ENCODE results near the gene CDK9. TPM values are rescaled to one million over a fixed set of nuclear protein-coding genes. Genes with fewer than 3 reads are reported as not detected.

The CDK9 gene
- total RNA-seq, 1 donor from 2014 or later: 78.5 TPM

DNA sequence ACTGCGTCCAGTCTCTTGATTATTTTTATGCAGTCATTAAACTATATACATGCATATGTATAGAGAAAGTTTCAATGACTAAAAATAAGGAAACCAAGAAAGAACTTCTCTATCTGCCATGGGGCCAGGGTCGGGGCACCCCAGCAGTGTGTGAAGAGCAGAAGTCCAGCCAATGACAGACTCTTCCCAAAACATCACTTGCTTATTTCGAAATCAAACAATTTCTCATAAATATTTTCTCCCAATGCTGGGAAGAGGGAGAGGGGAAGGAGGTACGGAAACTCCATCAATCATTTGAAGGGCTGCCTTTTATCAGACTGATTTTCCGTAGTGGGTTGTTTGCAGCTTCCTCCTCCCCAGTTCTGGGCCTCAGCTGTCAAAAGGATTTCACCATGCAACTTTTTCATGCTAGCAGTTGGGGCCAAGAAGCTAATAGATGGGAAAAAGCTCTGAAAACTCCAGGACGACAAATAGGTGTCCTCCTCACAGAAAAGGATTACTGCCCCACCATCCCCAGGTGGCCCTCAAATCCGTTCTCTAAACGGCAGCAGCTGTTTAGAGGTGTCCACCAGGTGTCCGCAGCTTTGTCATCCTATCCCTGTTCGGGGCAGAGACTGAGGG lies 16.2 kb downstream of the CDK9 start:
- peak overlapping the region; percentile 22 for H3K4me3 ChIP-seq (ENCODE audit: low read depth, low read length)
- peaks cover 10% of the 10 kb centered on the region for H3K36me3 ChIP-seq (ENCODE audit: control insufficient read depth, insufficient read depth, low read length)
- DNase-seq (ENCODE audit: low read depth) (peak; percentile 11), FAIRE-seq (no peak)
- no peaks in the 10 kb centered on the region for H3K27me3 ChIP-seq (ENCODE audit: control insufficient read depth, insufficient read depth, low read length)
- TF ChIP-seq, protein P1, sequence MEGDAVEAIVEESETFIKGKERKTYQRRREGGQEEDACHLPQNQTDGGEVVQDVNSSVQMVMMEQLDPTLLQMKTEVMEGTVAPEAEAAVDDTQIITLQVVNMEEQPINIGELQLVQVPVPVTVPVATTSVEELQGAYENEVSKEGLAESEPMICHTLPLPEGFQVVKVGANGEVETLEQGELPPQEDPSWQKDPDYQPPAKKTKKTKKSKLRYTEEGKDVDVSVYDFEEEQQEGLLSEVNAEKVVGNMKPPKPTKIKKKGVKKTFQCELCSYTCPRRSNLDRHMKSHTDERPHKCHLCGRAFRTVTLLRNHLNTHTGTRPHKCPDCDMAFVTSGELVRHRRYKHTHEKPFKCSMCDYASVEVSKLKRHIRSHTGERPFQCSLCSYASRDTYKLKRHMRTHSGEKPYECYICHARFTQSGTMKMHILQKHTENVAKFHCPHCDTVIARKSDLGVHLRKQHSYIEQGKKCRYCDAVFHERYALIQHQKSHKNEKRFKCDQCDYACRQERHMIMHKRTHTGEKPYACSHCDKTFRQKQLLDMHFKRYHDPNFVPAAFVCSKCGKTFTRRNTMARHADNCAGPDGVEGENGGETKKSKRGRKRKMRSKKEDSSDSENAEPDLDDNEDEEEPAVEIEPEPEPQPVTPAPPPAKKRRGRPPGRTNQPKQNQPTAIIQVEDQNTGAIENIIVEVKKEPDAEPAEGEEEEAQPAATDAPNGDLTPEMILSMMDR (IDR thresholded peaks at IDR 0.05; ENCODE audit: insufficient read depth, low read length, severe bottlenecking): no peak

DNA sequence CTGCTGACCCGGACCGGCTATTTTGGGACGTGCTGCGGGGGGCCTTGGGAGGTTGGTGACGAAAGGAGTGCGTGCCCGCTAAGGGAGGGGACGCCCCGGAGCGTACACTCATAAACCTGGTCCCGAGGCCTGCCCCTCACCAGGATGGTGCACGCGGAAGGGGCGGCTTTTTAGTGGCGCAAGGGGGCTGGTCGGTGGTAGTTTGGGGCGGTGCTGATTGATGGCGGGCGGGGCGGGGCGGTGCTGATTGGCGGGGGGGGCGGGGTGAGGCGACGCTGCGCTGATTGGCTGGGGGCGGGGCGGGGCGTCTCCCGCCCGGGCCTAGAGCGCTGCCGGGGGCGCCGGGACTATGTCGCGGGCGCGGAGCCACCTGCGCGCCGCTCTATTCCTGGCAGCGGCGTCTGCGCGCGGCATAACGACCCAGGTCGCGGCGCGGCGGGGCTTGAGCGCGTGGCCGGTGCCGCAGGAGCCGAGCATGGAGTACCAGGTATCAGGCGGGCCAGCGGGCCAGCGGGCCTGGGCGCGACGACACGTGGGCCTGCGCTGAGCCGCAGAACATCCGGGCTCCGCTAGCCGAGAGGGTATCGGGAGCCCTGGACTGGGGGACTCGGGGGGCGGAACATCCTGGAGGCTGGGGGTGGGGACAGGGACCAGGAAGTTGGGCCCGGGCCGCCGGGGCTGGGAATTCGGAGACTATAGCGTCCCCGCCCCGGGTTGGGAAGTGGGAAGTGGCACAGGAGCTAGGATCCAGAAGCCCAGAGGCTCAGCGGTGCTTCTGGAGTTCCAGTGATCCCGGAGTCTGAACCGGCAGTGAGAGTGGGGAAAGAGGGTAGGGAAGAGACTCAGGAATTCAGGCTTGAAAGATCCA lies 17.0 kb downstream of the CDK9 start, which contains the start of gene FPGS:
FPGS (plus strand) TSS at position 307 of the 868 bp plus-strand sequence; CDS start at position 350, 43 bp downstream.
- DNase-seq (ENCODE audit: low read depth) (peak; percentile 57), FAIRE-seq (no peak)
- TF ChIP-seq, protein P1 (IDR thresholded peaks at IDR 0.05; ENCODE audit: insufficient read depth, low read length, severe bottlenecking): no peak
- no peaks in the 10 kb centered on the region for H3K27me3 ChIP-seq (ENCODE audit: control insufficient read depth, insufficient read depth, low read length)
- peaks cover 14% of the 10 kb centered on the region for H3K36me3 ChIP-seq (ENCODE audit: control insufficient read depth, insufficient read depth, low read length)
- peak within 1 kb of the TSS; percentile 78 for H3K4me3 ChIP-seq (ENCODE audit: low read depth, low read length)

DNA sequence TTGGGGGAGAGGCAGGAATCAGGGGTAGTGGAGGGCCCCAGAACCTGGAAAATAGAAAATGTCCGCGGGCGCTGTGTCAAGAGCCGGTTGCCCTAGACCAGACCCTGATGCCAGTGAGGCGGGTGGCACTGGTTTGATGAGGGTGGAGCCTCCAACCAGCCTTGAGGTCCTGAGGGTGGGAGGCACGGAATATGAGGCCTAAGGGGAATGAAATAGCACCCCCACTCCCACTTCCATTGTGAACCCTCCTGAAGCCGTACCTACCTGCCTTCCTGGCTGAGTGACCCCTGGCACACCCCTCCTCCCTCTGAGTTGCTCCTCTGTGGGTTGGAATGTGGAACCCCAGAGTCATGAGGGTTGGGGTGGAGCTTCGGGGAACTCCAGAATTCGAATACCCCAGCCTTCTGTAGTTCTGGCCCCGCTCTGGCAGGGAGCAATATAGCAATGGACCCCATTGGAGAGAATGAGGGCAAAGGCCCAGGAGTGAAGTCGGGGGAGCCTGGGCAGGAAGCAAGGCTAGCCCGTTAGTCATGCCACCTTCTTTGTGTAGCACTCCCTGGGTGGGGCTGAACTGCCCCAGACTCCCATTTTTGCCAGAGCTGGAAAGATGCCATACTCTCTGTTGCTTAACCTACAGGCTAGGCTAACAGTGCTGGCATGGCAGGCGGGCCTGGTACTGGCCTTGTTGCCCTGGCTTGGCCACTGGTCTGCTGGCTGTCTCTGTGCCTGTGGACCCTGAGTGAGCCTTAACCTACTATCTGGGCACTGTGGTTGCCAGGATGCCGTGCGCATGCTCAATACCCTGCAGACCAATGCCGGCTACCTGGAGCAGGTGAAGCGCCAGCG lies 17.9 kb downstream of the CDK9 start:
- TF ChIP-seq, protein P1 (IDR thresholded peaks at IDR 0.05; ENCODE audit: insufficient read depth, low read length, severe bottlenecking): no peak
- Histone ChIP-seq H3K4me3 (ENCODE audit: low read depth, low read length) (peak overlapping the region; percentile 78), H3K36me3 (ENCODE audit: control insufficient read depth, insufficient read depth, low read length) (peaks cover 21% of the 10 kb centered on the region), H3K27me3 (ENCODE audit: control insufficient read depth, insufficient read depth, low read length) (no peaks in the 10 kb centered on the region)
- peak; percentile 90 for DNase-seq (ENCODE audit: low read depth)
- FAIRE-seq: peak; percentile 83

DNA sequence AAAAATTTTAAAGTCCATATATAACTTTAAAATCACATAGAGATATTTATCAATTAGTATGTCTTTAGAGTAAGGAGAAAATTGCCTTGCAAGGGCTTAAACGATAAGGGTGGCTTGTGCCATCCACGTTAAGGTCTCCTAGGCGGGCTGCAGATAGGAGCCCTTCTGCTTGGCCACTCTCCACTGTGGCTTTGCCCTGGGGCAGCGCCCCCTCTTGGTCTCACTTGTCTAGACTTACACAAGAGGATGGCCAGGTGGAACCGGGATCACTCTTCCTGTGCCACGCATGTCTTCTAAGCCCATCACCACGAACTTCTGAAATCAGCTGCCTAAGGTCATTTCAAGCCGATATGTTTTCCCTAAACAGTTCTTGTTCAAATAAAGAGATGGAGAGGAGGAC lies 19.8 kb downstream of the CDK9 start:
- peak; percentile 22 for DNase-seq (ENCODE audit: low read depth)
- TF ChIP-seq, protein P1 (IDR thresholded peaks at IDR 0.05; ENCODE audit: insufficient read depth, low read length, severe bottlenecking): peak; percentile 47
- Histone ChIP-seq H3K27me3 (ENCODE audit: control insufficient read depth, insufficient read depth, low read length) (no peaks in the 10 kb centered on the region), H3K4me3 (ENCODE audit: low read depth, low read length) (no peak overlapping the region), H3K36me3 (ENCODE audit: control insufficient read depth, insufficient read depth, low read length) (peaks cover 28% of the 10 kb centered on the region)
- no peak for FAIRE-seq

DNA sequence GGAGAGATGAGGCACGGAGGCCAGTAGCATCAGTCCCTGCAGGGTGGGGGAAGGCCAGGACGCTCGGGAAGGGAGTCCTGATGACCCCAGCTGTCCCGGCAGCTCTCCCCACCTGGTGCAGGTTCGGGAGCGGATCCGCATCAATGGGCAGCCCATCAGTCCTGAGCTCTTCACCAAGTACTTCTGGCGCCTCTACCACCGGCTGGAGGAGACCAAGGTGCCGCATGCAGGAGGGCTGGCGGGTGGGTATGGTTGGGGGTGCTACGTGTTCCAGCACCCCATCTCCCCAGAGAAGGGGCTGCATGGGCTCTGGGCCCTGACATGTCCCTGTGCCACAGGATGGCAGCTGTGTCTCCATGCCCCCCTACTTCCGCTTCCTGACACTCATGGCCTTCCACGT lies 21.0 kb downstream of the CDK9 start:
- Histone ChIP-seq H3K36me3 (ENCODE audit: control insufficient read depth, insufficient read depth, low read length) (peaks cover 28% of the 10 kb centered on the region), H3K27me3 (ENCODE audit: control insufficient read depth, insufficient read depth, low read length) (no peaks in the 10 kb centered on the region), H3K4me3 (ENCODE audit: low read depth, low read length) (no peak overlapping the region)
- TF ChIP-seq, protein P1 (IDR thresholded peaks at IDR 0.05; ENCODE audit: insufficient read depth, low read length, severe bottlenecking): no peak
- DNase-seq (ENCODE audit: low read depth) (no peak), FAIRE-seq (no peak)
